BJ (cell line): ENCODE data around the gene TMC6. TPM values are rescaled to one million over a fixed set of nuclear protein-coding genes. Genes with fewer than 3 reads are reported as not detected.

Experiments
- polyA plus RNA-seq: library from polyadenylated mRNA; depleted of rRNA; stranded (reverse); fragments of >200 nt; gene quantifications from 2 replicates; pipeline ENCODE4 v1.2.3, GENCODE V29; 2011; rRNA removed
- small RNA-seq: library from RNA; depleted of rRNA; stranded (forward); fragments of <200 nt; gene quantifications from one replicate; pipeline ENCODE3, GENCODE V24; 2012; ENCODE audit warnings: low replicate concordance, low read depth; ENCODE audit not compliant: insufficient read length

Gene TMC6
- polyA plus RNA-seq, 1 experiment: 0.26 TPM

Small RNA genes lying within 50 kb of the gene (small RNA-seq; reads per million reads assigned to genes)
- gene RNU6-625P: not detected

Other genes with a start within 250 kb of the TMC6 start
- 0.91 and 1.7 TPM in 2 replicates for gene TNRC6C, start 170.1 kb downstream of the TMC6 start, polyA plus RNA-seq
- gene TMC8, start 2.0 kb upstream of the TMC6 start, polyA plus RNA-seq: not detected in 2 replicates
- gene C17orf99, start 17.6 kb upstream of the TMC6 start, polyA plus RNA-seq: not detected in 2 replicates
- gene SYNGR2, start 39.8 kb upstream of the TMC6 start, polyA plus RNA-seq: 95.6 and 135 TPM in 2 replicates
- 62.5 and 130 TPM in 2 replicates for gene TK1, start 58.3 kb upstream of the TMC6 start, polyA plus RNA-seq
- gene AFMID, start 58.6 kb upstream of the TMC6 start, polyA plus RNA-seq: 28.0 and 32.1 TPM in 2 replicates
- gene BIRC5, start 85.5 kb upstream of the TMC6 start, polyA plus RNA-seq: 24.8 and 30.7 TPM in 2 replicates
- not detected in 2 replicates for gene TMEM235, start 102.9 kb upstream of the TMC6 start, polyA plus RNA-seq
- gene SOCS3, start 231.3 kb upstream of the TMC6 start, polyA plus RNA-seq: 18.9 and 26.4 TPM in 2 replicates
- gene PGS1, start 249.9 kb upstream of the TMC6 start, polyA plus RNA-seq: 26.7 and 37.7 TPM in 2 replicates